Measurements from ENCODE around the gene THRB.

THRB gene

GRCh38 chr3:24311881-24312280, 182.8 kb downstream of the THRB start:
- no peak overlapping the region for H3K4me3 ChIP-seq (replicated peaks; ENCODE audit: low read depth, low read length)
- no peaks in the 10 kb centered on the region; the same call in none of the 2 replicates for H3K27me3 ChIP-seq (replicated peaks; ENCODE audit: control insufficient read depth, insufficient read depth, low read length)
- DNase-seq (ENCODE audit: extremely low read depth, insufficient read length): no peak
- TF ChIP-seq, protein P1, sequence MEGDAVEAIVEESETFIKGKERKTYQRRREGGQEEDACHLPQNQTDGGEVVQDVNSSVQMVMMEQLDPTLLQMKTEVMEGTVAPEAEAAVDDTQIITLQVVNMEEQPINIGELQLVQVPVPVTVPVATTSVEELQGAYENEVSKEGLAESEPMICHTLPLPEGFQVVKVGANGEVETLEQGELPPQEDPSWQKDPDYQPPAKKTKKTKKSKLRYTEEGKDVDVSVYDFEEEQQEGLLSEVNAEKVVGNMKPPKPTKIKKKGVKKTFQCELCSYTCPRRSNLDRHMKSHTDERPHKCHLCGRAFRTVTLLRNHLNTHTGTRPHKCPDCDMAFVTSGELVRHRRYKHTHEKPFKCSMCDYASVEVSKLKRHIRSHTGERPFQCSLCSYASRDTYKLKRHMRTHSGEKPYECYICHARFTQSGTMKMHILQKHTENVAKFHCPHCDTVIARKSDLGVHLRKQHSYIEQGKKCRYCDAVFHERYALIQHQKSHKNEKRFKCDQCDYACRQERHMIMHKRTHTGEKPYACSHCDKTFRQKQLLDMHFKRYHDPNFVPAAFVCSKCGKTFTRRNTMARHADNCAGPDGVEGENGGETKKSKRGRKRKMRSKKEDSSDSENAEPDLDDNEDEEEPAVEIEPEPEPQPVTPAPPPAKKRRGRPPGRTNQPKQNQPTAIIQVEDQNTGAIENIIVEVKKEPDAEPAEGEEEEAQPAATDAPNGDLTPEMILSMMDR (IDR thresholded peaks at IDR 0.05; ENCODE audit: insufficient read depth, low read length, poor library complexity, severe bottlenecking): no peak
- no peaks in the 10 kb centered on the region for H3K36me3 ChIP-seq (ENCODE audit: control insufficient read depth, insufficient read depth, low read length)

DNA sequence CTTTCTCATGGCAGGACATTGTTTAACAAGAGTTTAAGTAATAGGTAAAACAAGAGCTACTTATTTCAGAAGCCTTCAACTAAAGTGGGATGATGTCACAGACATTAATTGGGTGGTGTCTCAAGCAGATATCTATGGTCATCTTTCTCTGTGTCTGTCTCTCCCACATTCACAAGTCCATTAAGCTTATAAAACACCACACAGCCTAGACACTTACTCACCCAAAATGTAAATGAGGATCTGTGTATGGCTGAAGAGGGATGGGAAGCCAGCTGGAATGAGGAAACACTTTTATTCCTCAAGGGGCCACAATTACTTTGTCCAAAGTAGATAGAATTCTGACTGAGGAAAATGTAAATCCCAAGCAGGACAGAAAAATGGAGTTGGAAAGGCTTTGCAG, 183.8 kb downstream of the THRB start:
- Histone ChIP-seq H3K36me3 (ENCODE audit: control insufficient read depth, insufficient read depth, low read length) (no peaks in the 10 kb centered on the region), H3K4me3 (replicated peaks; ENCODE audit: low read depth, low read length) (no peak overlapping the region), H3K27me3 (replicated peaks; ENCODE audit: control insufficient read depth, insufficient read depth, low read length) (no peaks in the 10 kb centered on the region; the same call in none of the 2 replicates)
- DNase-seq (ENCODE audit: extremely low read depth, insufficient read length): no peak
- TF ChIP-seq, protein P1 (IDR thresholded peaks at IDR 0.05; ENCODE audit: insufficient read depth, low read length, poor library complexity, severe bottlenecking): no peak

GRCh38 chr3:24306518-24306917, 188.1 kb downstream of the THRB start:
- Histone ChIP-seq H3K4me3 (replicated peaks; ENCODE audit: low read depth, low read length) (no peak overlapping the region), H3K27me3 (replicated peaks; ENCODE audit: control insufficient read depth, insufficient read depth, low read length) (no peaks in the 10 kb centered on the region; the same call in 1 of the 2 replicates), H3K36me3 (ENCODE audit: control insufficient read depth, insufficient read depth, low read length) (no peaks in the 10 kb centered on the region)
- no peak for DNase-seq (ENCODE audit: extremely low read depth, insufficient read length)
- TF ChIP-seq, protein P1 (IDR thresholded peaks at IDR 0.05; ENCODE audit: insufficient read depth, low read length, poor library complexity, severe bottlenecking): no peak

- Histone ChIP-seq H3K4me3 (replicated peaks; ENCODE audit: low read depth, low read length) (no peak overlapping the region), H3K36me3 (ENCODE audit: control insufficient read depth, insufficient read depth, low read length) (no peaks in the 10 kb centered on the region), H3K27me3 (replicated peaks; ENCODE audit: control insufficient read depth, insufficient read depth, low read length) (no peaks in the 10 kb centered on the region)
- no peak for DNase-seq (ENCODE audit: extremely low read depth, insufficient read length)
- TF ChIP-seq, protein P1 (IDR thresholded peaks at IDR 0.05; ENCODE audit: insufficient read depth, low read length, poor library complexity, severe bottlenecking): no peak
Measured at GRCh38 chr3:24305795-24306467, 188.7 kb downstream of the THRB start.

GRCh38 chr3:24303057-24303754, 191.4 kb downstream of the THRB start:
- H3K27me3 ChIP-seq (replicated peaks; ENCODE audit: control insufficient read depth, insufficient read depth, low read length): no peaks in the 10 kb centered on the region
- DNase-seq (ENCODE audit: extremely low read depth, insufficient read length): no peak
- H3K4me3 ChIP-seq (replicated peaks; ENCODE audit: low read depth, low read length): no peak overlapping the region
- no peaks in the 10 kb centered on the region for H3K36me3 ChIP-seq (ENCODE audit: control insufficient read depth, insufficient read depth, low read length)
- TF ChIP-seq, protein P1 (IDR thresholded peaks at IDR 0.05; ENCODE audit: insufficient read depth, low read length, poor library complexity, severe bottlenecking): no peak

Data from GM06990 (cell line).